Motor neuron (in vitro differentiated cells): ENCODE measurements around the gene TDP1. TPM values are rescaled to one million over a fixed set of nuclear protein-coding genes. Genes with fewer than 3 reads are reported as not detected.

Experiments used
- ATAC-seq, 8 experiments: fragments of 200-7000 bp; cut with Tn5 transposase; replicated peaks in 6 of 8; 2 replicates each; pipeline ENCODE4 v1.8.0; 2021; ENCODE audit warnings: mild to moderate bottlenecking in 8 of 8, moderate library complexity in 8 of 8
- H3K27ac ChIP-seq, 2 donors: fragments of 250-450 bp; sonication (Bioruptor Pico); 2 replicates each; pipeline ENCODE4 v1.9.0; 2021; ENCODE audit warnings: antibody characterized with exemption in 2 of 2, mild to moderate bottlenecking in 2 of 2, moderate library complexity in 1 of 2
- H3K4me1 ChIP-seq, 2 donors: fragments of 250-450 bp; sonication (Bioruptor Pico); replicated peaks in 1 of 2; 2 replicates each; pipeline ENCODE4 v1.6.1; 2021; ENCODE audit warnings: antibody characterized with exemption in 2 of 2, mild to moderate bottlenecking in 2 of 2, moderate library complexity in 1 of 2
- H3K4me3 ChIP-seq, 5 donors: fragments of 250-450 bp; sonication (Bioruptor Pico); 2 replicates each; pipeline ENCODE4 v1.9.0; 2021; ENCODE audit warnings: antibody characterized with exemption in 5 of 5, mild to moderate bottlenecking in 5 of 5, moderate library complexity in 4 of 5
- WGBS, 10 experiments: fragments of 450-650 bp; shearing (Covaris generic); methylation state at CpG; one replicate each; pipeline ENCODE4 v1.0.0; 2022; 5-methylcytosine and 5-hydroxymethylcytosine counted together
- in situ Hi-C, 9 experiments: fragments of 400-800 bp; cut with MboI; loops; one replicate each; pipeline ENCODE4 v1.15.0; 2021; ENCODE audit warnings: low sequenced_read_pairs in 9 of 9, low pct_unique_long_range_greater_than_20kb in 2 of 9; ENCODE audit not compliant: unreplicated experiment in 9 of 9
- total RNA-seq, 8 experiments: library from RNA; unstranded; fragments of 300-600 nt; gene quantifications; 2 replicates each; pipeline versions ENCODE4 v1.2.3 to v1.2.4, GENCODE V29; 2022

TDP1 gene
- total RNA-seq, 8 experiments from 2014 or later = 13.5 to 156 (median 29.0) TPM

DNA sequence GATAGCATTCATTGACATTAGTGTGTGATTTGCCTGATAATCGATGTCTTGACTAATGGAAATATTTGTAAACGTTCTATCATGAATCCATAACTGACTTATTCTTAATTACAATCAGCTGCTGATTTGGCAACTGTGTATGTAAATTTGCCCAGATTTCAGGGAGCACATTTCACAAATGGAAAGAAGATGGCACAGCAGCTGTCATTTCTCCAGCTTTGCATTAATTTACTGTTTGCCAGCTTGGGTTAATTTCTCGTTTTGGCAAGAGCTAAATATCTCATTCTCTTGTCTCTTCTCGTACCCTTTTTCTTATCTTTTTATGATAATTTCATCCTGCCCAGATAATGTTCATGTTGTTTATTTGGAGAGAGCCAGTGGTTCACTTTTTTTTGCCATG is 22.9 kb downstream of the TDP1 start:
- no peak for ATAC-seq
- no peak overlapping the region for H3K4me3 ChIP-seq
- in situ Hi-C loops = loop anchor here in 3 of 9 experiments (10.0 to 25.0 kb wide), 2 partner anchors 236 to 259 kb away; no protein-coding TSS in a partner anchor
- WGBS, 10 experiments = 20 to 97% (median 82%) methylated on average over 3 to 4 of the region's 4 CpGs
- H3K4me1 ChIP-seq = no peaks in the 10 kb centered on the region
- H3K27ac ChIP-seq = no peak overlapping the region

DNA sequence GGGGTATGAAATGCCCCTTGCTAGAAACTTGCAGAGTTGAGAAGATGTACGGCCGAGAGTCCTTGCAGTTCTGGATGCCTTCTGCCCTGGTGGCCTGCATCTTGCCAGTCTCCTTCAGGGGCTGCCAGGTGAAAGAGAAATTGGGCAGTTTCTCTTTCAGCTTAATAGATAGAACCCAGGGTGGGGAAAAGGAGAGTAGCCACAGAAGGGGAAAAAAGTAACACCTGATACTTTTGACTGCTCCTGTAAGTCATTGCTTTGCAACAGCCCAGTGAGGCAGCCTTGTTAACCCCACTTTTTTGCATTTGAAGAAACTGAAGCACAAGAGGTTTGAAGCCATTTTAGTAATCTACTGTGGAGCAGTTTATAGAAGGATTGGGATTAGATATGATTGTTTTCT is 27.6 kb downstream of the TDP1 start:
- no peak for ATAC-seq
- no peaks in the 10 kb centered on the region for H3K4me1 ChIP-seq
- no peak overlapping the region for H3K27ac ChIP-seq
- H3K4me3 ChIP-seq = no peak overlapping the region
- 92 to 100% (median 100%) methylated on average over 1 to 2 of the region's 2 CpGs; no CpG with 5 or more reads in 7 of the 10 experiments for WGBS, 10 experiments
- in situ Hi-C loops = loop anchor here in 2 of 9 experiments (25.0 kb wide), 1 partner anchor 254 kb away; no protein-coding TSS in a partner anchor

- Histone ChIP-seq H3K4me1 (no peaks in the 10 kb centered on the region), H3K27ac (no peak overlapping the region), H3K4me3 (no peak overlapping the region)
- peak in 3 of 8 experiments; percentile 91 to 96 (median 93) for ATAC-seq
- in situ Hi-C loops = loop anchor here in 2 of 9 experiments (25.0 kb wide), 1 partner anchor 251 kb away; no protein-coding TSS in a partner anchor
- 20 to 100% (median 64%) methylated on average over 1 to 5 of the region's 5 CpGs; no CpG with 5 or more reads in 2 of the 10 experiments for WGBS, 10 experiments
Measured at GRCh38 chr14:89986462-89987160, 30.9 kb downstream of the TDP1 start.

GRCh38 chr14:89987161-89987475 is 31.4 kb downstream of the TDP1 start:
- Histone ChIP-seq H3K4me3 (no peak overlapping the region), H3K27ac (no peak overlapping the region), H3K4me1 (no peaks in the 10 kb centered on the region)
- ATAC-seq = no peak
- in situ Hi-C loops = loop anchor here in 2 of 9 experiments (25.0 kb wide), 1 partner anchor 250 kb away; no protein-coding TSS in a partner anchor

GRCh38 chr14:89988787-89989186 is 33.1 kb downstream of the TDP1 start:
- no peaks in the 10 kb centered on the region for H3K4me1 ChIP-seq
- in situ Hi-C loops = loop anchor here in 2 of 9 experiments (25.0 kb wide), 1 partner anchor 249 kb away; no protein-coding TSS in a partner anchor
- ATAC-seq = no peak
- 58 to 96% (median 74%) methylated on average over 2 to 5 of the region's 5 CpGs; no CpG with 5 or more reads in 3 of the 10 experiments for WGBS, 10 experiments
- no peak overlapping the region for H3K27ac ChIP-seq
- H3K4me3 ChIP-seq = no peak overlapping the region

GRCh38 chr14:89990218-89990617 is 34.5 kb downstream of the TDP1 start:
- WGBS, 10 experiments = 88 to 100% (median 100%) methylated on average over 4 to 5 of the region's 5 CpGs
- no peak overlapping the region for H3K27ac ChIP-seq
- H3K4me1 ChIP-seq = no peaks in the 10 kb centered on the region
- no peak for ATAC-seq
- in situ Hi-C loops = loop anchor here in 2 of 9 experiments (25.0 kb wide), 1 partner anchor 247 kb away; no protein-coding TSS in a partner anchor
- H3K4me3 ChIP-seq = no peak overlapping the region

DNA sequence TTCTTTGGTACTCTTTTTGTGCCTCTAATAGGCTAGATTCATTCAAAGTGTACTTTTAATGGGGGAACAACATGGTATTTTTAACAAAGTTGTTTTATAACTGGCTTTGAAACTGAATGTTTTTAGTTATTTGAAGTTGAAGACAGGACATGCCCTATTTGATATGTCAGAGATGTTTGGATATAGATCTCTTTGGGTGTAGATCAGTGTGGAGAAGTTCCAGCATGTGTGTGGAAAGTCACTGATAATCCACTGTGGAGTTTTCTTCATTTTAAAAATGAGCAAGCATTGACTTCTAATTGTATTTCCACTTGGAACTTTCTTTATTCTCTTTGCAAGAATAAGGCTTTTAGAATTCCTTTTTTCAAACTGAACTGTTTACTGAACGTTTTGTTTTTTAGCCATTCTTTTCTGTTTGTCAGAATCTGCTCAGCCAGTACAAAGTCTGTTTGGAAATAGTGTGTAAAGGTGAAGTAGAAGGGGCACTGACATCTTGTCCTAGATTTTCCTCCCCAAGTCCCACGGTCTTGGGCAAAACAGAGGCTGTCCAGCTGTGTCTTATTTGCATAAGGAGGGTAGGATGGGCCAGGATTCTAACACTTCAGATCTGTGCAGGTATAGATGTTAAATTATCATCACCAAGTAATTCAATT is 35.0 kb downstream of the TDP1 start:
- no peak overlapping the region for H3K4me3 ChIP-seq
- 0 to 80% (median 31%) methylated on average over 1 to 2 of the region's 2 CpGs; no CpG with 5 or more reads in 1 of the 10 experiments for WGBS, 10 experiments
- no peak for ATAC-seq
- no peaks in the 10 kb centered on the region for H3K4me1 ChIP-seq
- no peak overlapping the region for H3K27ac ChIP-seq
- in situ Hi-C loops = loop anchor here in 2 of 9 experiments (25.0 kb wide), 1 partner anchor 247 kb away; no protein-coding TSS in a partner anchor

DNA sequence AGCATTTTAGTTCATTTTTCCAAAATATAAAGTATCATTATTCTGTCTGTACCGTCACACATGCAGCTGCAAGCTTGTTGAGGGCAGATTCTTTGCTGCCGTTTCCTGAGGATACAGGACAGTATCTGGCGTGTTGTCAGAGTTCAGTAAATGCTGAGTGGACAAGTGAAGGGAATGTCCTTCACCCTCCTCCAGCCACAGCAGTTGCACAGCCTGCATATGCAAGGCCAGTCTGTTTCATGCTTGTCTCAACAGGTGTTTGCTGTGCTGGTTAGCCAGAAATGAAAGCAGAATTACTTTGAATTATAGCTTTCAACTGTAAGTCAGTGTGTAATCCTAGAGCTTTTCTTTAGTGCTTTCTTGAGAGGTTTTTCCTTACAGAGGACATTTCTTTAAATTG is 36.5 kb downstream of the TDP1 start:
- in situ Hi-C loops = loop anchor here in 2 of 9 experiments (25.0 kb wide), 1 partner anchor 245 kb away; no protein-coding TSS in a partner anchor

GRCh38 chr14:89996963-89997362 is 41.2 kb downstream of the TDP1 start:
- H3K27ac ChIP-seq = no peak overlapping the region
- in situ Hi-C loops = loop anchor here in 2 of 9 experiments (25.0 kb wide), 1 partner anchor 240 kb away; no protein-coding TSS in a partner anchor
- no peak overlapping the region for H3K4me3 ChIP-seq
- no peak for ATAC-seq
- H3K4me1 ChIP-seq = no peaks in the 10 kb centered on the region
- WGBS, 10 experiments = 88 to 100% (median 100%) methylated on average over 1 of the region's 1 CpG; no CpG with 5 or more reads in 4 of the 10 experiments

More for the DNA sequence above, 36.5 kb downstream of the TDP1 start:
- WGBS, 10 experiments = 15 to 100% (median 96%) methylated on average over 1 to 3 of the region's 3 CpGs; no CpG with 5 or more reads in 1 of the 10 experiments
- Histone ChIP-seq H3K27ac (no peak overlapping the region), H3K4me3 (no peak overlapping the region), H3K4me1 (no peaks in the 10 kb centered on the region)
- peak in 2 of 8 experiments; percentile 43 to 79 for ATAC-seq

- WGBS, 10 experiments = 95 to 100% (median 100%) methylated on average over 1 to 2 of the region's 2 CpGs; no CpG with 5 or more reads in 2 of the 10 experiments
- Histone ChIP-seq H3K4me3 (no peak overlapping the region), H3K4me1 (no peaks in the 10 kb centered on the region), H3K27ac (no peak overlapping the region)
- in situ Hi-C loops = no loop called here
- no peak for ATAC-seq
Measured at GRCh38 chr14:90000935-90001334, 45.2 kb downstream of the TDP1 start.

GRCh38 chr14:90003526-90004307 is 48.0 kb downstream of the TDP1 start:
- in situ Hi-C loops = no loop called here
- H3K4me3 ChIP-seq = no peak overlapping the region
- H3K27ac ChIP-seq = no peak overlapping the region
- ATAC-seq = no peak
- H3K4me1 ChIP-seq = no peaks in the 10 kb centered on the region
- WGBS, 10 experiments = 56 to 100% (median 89%) methylated on average over 3 to 5 of the region's 6 CpGs; no CpG with 5 or more reads in 1 of the 10 experiments

DNA sequence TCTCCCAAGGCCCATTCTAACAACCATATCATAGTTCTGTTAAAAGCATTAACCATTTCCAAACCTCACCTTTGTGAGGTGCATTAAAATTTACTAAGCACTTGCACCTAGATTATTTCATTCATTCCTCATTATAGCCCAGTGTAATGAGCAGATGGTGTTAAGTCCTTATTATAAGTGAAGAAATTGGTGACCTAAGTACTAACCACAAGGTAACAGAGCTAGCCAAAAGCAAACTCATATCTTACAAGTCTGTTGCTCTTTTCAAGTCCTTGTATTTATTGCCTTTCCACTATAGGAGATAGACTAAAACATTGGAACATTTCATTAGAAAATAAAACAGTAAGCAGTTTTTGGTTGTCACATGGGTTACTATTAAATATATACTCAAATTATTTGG is 49.7 kb downstream of the TDP1 start:
- H3K4me1 ChIP-seq = no peaks in the 10 kb centered on the region
- H3K4me3 ChIP-seq = no peak overlapping the region
- no peak overlapping the region for H3K27ac ChIP-seq
- in situ Hi-C loops = no loop called here
- no peak for ATAC-seq
